Esophagus mucosa (tissue), 1 donor: ENCODE measurements around the gene NEDD4. TPM values are rescaled to one million over a fixed set of nuclear protein-coding genes. Genes with fewer than 3 reads are reported as not detected.
"Not testable (repeated sequence)": the region's sequence is repeated elsewhere in the genome, so short reads cannot be mapped to it uniquely, and the experiment has no call there.

Experiments used
- ATAC-seq: fragments of 200-7000 bp; cut with Tn5 transposase; one replicate; pipeline ENCODE4 v1.9.1; 2020
- total RNA-seq: library from RNA; stranded (reverse); gene quantifications from one replicate; pipeline ENCODE4 v1.2.4, GENCODE V29; 2023
- donor health status: DM: yes; HTN: yes; CAD: no.

The NEDD4 gene
- total RNA-seq, 1 donor from 2014 or later: 9.3 TPM

- ATAC-seq: no peak
These were observed 38.4 kb downstream of the NEDD4 start for GRCh38 chr15:55954862-55955605.

- not testable (repeated sequence) for ATAC-seq
These were observed 40.7 kb downstream of the NEDD4 start for GRCh38 chr15:55952501-55953274.

DNA sequence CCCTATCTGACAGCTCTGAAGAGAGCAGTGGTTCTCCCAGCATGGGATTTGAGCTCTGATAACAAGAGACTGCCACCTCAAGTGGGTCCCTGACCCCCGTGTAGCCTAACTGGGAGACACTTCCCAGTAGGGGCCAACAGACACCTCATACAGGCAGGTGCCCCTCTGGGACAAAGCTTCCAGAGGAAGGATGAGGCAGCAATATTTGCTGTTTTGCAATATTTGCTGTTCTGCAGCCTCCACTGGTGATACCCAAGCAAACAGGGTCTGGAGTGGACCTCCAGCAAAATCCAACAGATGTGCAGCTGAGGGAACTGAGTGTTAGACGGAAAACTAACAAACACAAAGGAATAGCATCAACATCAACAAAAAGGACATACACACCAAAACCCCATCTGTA, 48.8 kb downstream of the NEDD4 start:
- not testable (repeated sequence) for ATAC-seq

GRCh38 chr15:55942332-55942731, 51.1 kb downstream of the NEDD4 start:
- no peak for ATAC-seq

DNA sequence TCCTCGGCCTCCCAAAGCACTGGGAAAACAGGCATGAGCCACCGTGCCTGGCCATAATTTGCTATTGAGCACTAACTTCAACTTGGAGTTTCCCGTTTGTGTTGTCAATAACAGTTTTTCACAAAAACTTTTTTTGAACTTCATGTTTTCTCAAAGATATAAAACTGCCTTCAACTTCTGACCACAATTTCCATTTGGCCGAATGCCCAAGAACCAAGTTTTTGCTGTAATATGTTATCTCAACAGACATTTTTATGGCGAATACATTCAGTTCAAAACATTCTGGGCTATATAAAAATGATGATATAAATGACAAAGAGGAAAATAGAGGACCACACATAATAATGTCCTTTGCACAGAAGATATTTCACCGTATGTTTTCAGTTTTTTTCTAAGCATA, 56.4 kb downstream of the NEDD4 start:
- ATAC-seq: no peak

- ATAC-seq: no peak
These were observed 64.5 kb downstream of the NEDD4 start for GRCh38 chr15:55928955-55929354.

GRCh38 chr15:55921744-55922143, 71.7 kb downstream of the NEDD4 start:
- no peak for ATAC-seq

DNA sequence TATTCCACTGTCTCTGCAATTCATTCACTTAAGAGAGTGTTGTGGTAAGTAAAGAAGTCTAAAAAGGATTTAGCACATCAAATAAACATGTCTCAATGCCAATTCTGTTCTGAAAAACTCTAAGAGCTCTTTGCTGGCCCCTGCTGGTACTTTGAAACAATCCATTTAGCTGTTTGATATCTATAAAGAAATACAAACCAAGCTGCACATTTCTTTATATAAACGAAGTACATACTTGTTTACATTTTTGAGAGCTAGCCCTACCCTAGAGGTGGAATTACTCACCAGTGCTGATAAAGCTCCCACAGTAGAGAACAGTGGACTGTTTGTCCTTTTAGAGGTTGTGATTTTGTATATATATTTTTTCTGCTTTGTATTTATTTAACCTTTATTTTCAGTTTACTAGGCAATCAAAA, 75.5 kb downstream of the NEDD4 start:
- peak; percentile 42 for ATAC-seq

DNA sequence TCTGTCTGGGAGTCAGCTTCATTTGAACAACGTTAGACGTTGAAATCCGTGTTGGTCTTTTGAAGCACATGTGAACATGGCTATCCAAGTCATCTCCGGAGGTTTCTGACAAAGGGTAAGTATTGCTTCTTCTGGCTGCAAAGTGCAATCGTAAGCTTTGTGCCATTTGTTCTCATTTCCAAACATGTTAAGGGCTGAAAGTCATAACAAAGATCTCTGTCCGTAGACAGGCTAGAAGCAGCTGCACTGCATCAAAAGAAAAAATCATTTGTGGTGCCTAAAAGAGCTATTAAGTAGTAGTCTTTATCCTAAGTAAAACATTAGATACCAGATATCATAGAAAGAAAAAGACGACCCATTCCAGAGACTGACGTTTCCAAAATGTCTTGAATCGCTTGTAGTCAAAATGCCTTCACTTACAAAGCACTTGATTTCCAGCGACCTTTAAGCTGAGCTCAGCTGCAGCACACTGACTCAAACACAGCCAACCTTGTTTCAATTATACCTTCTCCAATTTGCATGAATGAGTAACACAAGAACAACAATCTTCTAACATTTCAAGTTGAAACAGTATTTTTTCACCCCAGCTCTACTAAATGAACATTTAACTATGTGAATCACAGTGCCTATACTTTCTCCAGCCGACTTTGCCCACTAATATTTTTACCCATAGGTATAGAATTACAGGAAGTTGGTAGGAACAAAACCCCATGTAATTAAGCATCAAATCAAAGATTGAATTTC, 76.6 kb downstream of the NEDD4 start:
- peak; percentile 66 for ATAC-seq

- ATAC-seq: no peak
These were observed 77.4 kb downstream of the NEDD4 start for GRCh38 chr15:55915876-55916567.

GRCh38 chr15:55915221-55915620, 78.2 kb downstream of the NEDD4 start:
- no peak for ATAC-seq

DNA sequence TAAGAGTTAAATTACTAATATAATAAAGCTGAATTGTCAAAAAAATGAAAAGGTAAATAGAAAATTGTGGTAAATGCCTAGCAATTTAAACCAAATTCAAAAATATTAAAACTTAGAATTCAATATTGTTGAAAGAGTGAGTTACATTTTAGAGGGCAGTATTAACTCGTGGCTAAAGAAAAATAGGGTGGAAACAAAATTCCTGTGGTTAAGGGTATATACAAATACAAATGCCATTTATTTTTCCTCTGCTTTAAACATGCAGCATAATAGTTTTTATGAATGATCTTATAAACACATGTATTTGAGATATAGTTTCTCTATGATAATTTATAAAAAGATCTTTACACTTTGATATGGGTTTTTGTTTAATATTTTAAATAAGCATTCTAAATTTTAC, 79.0 kb downstream of the NEDD4 start:
- ATAC-seq: no peak

DNA sequence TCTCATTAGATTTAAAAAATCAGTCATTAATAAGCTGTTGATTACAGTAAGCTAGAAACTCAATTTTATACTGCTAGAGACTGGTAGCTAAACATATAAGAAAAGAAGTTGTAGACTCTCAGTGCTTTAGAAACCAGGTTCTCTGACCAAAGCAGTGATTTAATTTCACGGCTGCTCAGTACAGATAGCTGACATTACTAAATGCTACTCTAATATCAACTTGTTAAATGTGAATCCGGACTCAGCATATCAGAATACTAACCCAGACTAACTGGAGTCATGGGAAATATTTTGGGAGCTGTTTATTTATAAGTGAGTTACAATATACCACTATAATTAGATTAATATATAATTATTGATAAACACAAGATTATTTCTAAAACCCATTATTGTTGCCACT, 80.4 kb downstream of the NEDD4 start:
- ATAC-seq: no peak

- no peak for ATAC-seq
These were observed 84.2 kb downstream of the NEDD4 start for GRCh38 chr15:55909036-55909811.

DNA sequence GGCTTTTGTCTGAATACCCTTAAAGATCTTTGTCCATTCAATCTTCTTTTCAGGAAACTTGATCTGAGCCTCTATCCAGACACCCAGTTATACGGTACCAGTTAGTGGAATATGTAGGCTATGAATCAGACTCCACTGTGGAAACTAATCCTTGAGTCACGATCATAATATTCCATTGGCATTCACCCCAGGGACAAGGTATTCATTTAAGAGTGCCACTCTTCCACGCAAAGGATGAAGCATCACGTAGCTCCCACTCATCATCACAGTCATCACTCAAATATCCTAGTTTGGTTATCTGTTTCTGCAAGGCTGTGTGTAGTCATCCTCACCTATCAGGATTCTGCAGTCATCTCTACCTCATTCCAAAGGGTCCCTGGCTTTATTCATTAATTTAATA, 85.6 kb downstream of the NEDD4 start:
- ATAC-seq: peak; percentile 87

- no peak for ATAC-seq
These were observed 90.4 kb downstream of the NEDD4 start for GRCh38 chr15:55902981-55903380.

- no peak for ATAC-seq
These were observed 93.4 kb downstream of the NEDD4 start for GRCh38 chr15:55900019-55900418.

- ATAC-seq: no peak
These were observed 93.9 kb downstream of the NEDD4 start for GRCh38 chr15:55899537-55899936.

DNA sequence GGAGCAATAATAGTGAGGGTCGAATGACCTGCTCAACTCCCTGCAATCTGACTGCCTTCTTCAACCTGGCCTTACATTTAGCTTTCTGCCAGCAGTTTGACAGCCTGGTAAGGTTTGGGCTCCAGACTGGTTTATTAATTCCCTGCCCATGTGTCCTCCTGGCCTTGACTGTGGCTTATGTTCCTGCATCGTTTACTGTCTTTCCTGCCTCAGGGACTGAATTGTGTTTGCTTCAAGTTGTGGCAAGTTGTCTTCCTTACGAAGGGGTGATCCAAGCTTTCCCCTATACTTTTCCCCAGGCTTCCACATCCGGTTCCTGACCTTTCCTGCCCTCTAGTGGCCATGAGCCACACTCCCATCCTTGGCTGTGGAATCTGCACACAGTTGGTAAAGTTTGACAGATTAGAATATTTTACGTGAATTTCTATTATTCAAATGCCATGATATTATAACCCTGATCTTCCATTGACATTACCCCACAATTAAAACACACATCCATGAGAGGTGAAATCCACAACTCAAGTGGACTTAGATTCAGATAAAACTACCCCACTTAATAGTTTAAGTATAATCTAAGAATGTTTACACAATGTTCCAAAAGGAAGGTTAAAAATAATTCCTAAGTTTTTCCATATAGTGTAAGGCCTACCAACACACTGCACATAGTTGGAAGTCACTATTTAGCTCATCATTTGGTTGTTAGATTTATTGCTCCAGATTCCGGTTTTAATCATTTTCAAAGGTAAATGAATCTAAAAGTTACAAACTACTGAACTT, 95.7 kb downstream of the NEDD4 start:
- ATAC-seq: peak; percentile 83

GRCh38 chr15:55894399-55894965, 98.9 kb downstream of the NEDD4 start:
- no peak for ATAC-seq

GRCh38 chr15:55893852-55894251, 99.6 kb downstream of the NEDD4 start:
- no peak for ATAC-seq
